Stimulated activated CD8-positive, alpha-beta memory T cell treated with anti-CD3 and anti-CD28 coated beads, Interleukin-12 subunit alpha, Interleukin-12 subunit beta, amount 100 ng/mL, for 24 hours (primary cell): ENCODE results near the gene TANC2.
A peak's percentile ranks its signal among the peaks of the same experiment; 100 is the strongest.
"Not testable (repeated sequence)": the region's sequence is repeated elsewhere in the genome, so short reads cannot be mapped to it uniquely, and the experiment has no call there.

ENCODE experiments used
- DNase-seq: peaks from one replicate; pipeline ENCODE4 v3.0.0-alpha.2; 2020; ENCODE audit errors: extremely low read depth

TANC2 gene

GRCh38 chr17:62964506-62964905 is 1.5 kb upstream of the TANC2 start:
- DNase-seq = no peak

DNA sequence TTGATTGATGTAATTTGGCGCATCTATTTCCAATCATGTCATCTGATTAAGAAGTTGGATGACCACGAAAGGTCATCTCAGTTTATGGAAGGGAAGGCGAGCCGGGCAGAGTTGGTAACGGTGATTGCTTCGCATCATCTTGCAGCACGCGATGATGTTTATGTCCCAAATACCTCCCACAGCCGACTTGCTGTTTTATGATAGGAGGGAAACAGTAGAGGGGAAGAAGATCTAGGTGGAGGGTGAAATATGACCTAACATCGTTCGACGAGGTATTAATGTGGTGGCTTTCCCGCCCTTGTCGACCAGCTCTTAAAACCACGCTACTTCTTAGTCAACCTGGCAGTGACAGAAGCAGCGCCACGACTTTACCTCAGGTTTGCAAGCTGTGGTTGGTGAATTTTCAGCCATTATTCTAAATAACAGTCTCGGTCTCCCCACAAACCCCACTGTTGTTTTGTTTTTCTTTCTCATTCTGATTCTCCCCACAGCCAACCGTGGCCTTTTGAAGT is 805 bp upstream of the TANC2 start:
- DNase-seq = peak; percentile 11

GRCh38 chr17:62966426-62967204 is 580 bp downstream of the TANC2 start:
- DNase-seq = peak; percentile 28

- DNase-seq = no peak
Observed at GRCh38 chr17:62967205-62967529, 1.1 kb downstream of the TANC2 start.

DNA sequence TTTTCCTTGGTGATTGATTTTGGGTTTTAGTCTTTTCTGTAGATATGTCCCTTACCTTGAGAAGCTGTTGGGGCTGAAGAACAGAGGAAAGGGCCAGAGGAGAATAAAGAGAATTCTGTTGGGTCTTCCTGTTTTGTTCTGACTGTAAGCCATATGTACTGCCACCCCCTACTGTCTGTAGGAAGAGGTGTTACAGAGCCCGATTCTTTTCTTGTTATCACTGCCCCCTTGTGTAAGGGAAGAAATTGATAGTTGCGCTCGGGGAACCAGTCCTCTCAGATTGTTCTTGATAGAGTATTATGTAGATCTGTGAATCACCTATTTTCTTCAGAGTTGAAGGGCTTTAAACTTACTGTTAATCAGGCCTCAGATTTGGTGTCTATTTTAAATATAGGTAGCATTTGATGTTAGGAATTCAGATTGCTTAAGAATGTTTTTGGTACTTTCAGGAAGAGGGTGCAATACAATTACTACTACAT is 2.4 kb downstream of the TANC2 start:
- peak; percentile 7 for DNase-seq

- no peak for DNase-seq
Observed at GRCh38 chr17:62970610-62971009, 4.6 kb downstream of the TANC2 start.

DNA sequence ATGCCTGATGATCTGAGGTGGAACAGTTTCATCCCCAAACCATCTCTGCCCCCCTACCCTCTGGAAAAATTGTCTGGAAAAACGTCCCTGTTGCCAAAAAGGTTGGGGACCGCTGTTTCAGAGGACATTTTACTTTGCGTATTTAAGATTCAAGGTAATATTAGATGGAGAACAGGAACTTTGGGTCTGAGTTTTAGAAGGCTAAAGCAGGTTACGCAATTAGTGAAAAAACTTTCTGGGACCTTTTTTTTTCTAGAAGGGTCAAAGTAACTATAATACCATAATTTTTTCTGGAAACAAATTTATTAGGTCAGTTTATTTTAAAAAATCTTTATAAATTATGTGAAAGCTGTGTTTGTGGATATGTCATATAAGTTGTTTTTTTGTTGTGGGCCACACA is 5.8 kb downstream of the TANC2 start:
- no peak for DNase-seq

GRCh38 chr17:62974788-62975187 is 8.8 kb downstream of the TANC2 start:
- no peak for DNase-seq

DNA sequence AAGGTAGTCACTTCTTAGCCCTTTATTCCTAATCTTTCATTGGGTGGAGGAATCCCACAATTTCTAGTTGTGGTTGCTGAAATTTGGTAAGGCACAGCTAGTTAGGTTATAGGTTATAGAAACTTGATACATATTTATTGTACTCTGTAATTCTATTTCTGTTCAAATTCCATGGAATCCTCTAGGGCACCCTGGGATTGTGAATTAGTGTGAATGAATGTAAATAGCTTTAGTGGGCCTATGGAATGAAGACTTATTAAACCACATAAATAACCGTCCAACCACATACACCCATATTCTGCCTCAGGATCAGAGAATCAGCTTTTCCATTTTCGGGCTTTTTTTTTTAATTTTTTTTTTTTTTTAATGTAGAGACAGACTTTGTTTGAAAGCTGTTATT is 9.2 kb downstream of the TANC2 start:
- no peak for DNase-seq

DNA sequence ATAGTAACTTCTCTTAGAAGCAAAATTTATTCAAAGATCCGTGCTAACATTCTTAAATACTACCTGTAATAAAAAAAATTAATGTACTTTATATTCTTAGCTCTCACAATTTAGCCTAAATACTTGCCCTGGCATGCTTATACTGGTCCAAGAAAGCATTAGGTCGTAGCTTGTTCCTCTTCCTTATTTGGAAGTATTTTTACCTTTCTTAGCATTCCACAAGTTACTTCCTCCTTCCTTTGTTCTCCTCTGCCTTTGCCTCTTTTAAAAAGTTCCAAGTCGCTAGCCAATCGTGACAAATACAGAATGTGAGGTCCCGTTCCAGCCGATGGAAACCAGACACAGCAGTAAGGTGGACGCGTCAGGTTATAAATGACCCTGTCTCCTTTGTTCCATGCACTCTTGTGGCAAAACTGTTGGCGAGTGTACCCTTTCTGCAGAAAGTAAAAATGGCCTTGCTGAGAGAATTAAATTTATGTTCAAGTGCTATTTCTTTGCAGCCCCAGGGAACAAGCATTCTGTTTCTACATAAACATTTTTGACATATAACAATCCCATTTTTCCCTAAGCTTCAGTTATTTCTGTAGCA is 10.7 kb downstream of the TANC2 start:
- not testable (repeated sequence) for DNase-seq

- DNase-seq = no peak
Observed at GRCh38 chr17:62980842-62981241, 14.8 kb downstream of the TANC2 start.

GRCh38 chr17:62981933-62982332 is 15.9 kb downstream of the TANC2 start:
- no peak for DNase-seq

DNA sequence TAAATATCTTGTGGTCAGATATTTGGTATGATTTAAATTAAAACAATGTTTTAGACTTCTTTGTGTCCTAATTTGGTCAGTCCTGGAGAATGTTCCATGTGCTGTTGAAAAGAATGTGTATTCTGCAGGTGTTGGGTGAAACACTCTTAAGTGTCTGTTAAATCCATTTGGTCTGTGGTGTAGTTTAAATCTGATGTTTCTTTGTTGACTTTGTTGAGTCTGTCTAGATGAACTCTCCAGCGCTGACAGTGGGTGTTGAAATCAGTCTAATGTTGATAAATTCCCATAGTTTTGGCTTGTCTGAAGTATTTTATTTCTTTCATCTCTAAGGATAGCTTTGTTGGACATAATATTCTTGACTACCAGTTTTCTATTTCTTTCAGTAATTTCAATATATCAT is 18.8 kb downstream of the TANC2 start:
- DNase-seq = no peak

GRCh38 chr17:62986549-62986948 is 20.5 kb downstream of the TANC2 start:
- DNase-seq = no peak

GRCh38 chr17:62987136-62987535 is 21.1 kb downstream of the TANC2 start:
- no peak for DNase-seq

DNA sequence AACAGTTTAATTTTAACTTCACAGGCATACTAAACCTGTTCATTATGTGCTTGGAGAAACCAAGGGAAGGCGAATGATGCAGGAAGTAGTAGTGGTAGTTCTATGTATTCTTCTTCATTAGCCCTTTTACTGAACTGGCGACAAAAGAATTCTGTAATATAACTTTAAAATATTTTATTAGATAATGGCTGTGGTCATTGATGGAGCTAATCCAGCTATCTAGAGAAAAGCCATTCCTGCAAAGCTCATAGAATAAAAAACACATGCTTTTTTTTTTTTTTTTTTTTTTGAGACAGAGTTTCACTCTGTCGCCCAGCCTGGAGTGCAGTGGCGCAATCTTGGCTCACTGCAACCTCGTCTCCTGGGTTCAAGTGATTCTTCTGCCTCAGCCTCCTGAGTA is 23.5 kb downstream of the TANC2 start:
- no peak for DNase-seq

GRCh38 chr17:62994931-62995330 is 28.9 kb downstream of the TANC2 start:
- DNase-seq = no peak

- no peak for DNase-seq
Observed at GRCh38 chr17:62995377-62995885, 29.4 kb downstream of the TANC2 start.

DNA sequence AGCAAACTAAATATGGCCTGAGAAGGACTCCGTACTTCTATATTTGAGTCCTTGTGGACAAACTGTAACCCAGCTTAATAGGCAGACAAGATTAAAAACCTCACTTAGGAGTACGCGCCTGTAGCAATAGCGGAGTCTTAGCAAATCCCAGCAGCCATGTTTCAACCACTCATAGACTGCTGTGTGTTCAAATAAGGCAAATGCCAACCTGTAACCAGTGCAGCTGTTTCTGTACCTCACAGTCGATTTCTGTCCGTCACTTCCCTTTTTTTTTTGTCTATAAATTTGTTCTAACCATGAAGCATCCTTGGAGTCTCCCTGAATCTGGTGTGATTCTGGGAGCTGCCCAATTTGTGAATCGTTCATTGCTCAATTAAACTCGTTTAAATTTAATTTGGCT is 30.2 kb downstream of the TANC2 start:
- no peak for DNase-seq

GRCh38 chr17:62998166-62998565 is 32.1 kb downstream of the TANC2 start:
- no peak for DNase-seq

DNA sequence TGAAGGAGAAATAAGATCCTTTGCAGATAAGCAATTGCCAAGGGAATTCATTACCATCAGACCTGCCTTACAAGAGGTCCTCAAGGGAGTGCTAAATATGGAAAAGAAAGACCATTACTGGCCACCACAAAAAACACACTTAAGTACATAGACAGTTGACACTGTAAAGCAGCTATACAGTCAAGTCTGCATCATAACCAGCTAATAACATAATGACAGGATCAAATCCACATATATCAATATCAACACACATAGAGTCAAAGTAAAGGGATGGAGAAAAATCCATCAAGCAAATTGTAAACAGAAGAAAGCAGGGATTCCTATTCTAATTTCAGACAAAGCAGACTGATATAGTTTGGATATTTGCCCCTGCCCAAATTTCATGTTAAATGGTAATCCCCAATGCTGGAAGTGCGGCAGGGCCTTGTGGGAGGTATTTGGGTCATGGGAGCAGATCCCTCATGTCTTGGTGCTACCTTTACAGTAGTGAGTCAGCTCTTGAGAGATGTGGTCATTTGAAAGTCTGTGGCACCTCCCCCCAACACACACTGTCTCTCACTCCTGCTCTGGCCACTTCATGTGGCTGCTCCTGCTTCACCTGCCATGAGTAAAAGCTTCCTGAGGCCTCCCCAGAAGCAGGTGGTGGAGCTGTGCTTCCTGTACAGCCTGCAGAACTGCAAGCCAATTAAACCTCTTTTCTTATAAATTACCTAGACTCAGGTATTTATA is 32.8 kb downstream of the TANC2 start:
- DNase-seq = no peak

DNA sequence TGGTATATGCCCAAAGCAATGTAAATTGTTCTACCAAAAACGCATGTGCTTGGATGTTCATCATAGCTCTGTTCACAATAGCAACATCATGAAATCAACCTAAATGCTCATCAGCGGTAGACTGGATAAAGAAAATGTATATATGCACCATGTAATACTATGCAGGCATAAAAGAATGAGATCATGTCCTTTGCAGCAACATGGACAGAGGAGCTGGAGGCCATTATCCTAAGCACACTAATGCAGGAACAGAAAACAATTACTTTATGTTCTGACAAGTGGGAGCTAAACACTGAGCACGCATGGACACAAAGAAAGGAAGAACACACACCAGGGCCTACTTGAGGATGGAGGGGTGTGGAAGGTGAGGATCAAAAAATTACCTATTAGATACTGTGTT is 33.7 kb downstream of the TANC2 start:
- no peak for DNase-seq
